NCI-H128 (cell line): Measurements from ENCODE around the gene RNF220.

Source experiments
- DNase-seq: peaks from one replicate; lab custom pipeline; 2025; ENCODE audit not compliant: unreplicated experiment; lab: John Stamatoyannopoulos, UW

RNF220 gene

DNA sequence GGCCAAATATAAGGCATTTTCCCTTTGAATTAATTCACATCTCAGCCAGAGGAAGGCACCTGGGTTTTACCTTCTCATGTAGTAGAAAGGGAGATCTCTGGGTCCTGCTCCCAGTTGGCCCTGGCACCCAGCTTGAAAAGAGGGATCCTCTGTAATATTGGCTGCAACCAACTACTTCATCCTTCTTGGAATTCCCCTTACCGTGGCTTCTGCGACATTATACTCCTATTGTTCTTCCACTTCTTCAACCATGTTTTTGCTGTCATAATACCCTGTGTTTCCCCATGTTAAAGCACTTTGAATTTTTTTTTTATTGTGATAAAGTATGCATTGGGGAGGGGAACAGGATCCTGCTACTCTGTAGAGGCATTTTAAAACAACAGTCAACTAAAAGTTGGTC, 26.8 kb downstream of the RNF220 start:
- no peak for DNase-seq

DNA sequence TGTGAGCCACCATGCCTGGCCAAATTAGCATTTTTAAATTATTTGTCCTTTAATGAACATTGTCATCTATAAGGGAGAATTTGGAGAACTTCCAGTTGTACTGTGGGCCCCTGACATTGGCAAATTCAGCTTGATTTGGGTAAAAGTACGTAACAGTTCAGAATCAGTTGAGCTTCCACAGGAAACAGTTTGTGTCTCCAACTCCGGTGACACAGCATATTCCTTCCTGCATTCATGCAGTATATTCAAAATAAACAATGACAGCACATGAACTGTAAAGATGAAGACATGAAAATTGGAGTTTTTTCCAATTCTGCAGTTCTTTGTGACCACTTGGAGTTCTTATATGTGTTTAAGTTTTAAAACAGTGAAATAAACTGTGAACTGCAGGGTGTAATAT, 28.2 kb downstream of the RNF220 start:
- DNase-seq = no peak

DNA sequence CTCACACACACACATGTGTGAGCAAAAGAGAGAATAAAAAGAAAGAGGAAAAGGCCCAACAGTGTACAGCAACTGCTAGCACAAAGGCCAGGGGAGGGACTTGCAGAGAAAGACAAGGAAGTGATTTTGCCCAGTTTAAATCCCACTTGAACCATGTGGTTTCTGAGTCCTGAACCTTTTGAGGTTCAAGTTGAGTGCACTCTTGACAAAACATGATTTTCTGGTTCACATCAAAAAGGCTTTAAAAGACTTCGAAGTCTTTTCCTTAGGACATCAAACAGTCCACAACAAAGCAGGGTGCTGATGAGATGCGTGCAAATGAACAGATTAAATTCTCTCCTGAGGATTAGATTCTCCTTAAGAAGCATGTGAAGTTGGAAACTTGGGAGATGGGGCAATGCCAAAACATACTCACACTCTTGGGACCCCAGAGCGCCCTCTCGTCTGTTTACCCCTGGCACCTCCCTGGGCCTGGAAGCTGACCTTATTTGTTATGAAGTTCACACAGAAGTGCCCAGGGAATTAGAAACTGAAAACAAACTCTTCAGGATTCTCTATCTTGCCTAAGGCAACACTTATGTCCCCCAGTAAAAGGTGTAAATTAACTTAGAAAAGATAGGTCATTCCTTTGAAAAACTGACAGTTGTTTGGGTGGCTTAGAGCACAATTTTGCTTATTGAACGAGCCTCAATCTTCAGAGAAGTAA, 31.5 kb downstream of the RNF220 start:
- DNase-seq = no peak

DNA sequence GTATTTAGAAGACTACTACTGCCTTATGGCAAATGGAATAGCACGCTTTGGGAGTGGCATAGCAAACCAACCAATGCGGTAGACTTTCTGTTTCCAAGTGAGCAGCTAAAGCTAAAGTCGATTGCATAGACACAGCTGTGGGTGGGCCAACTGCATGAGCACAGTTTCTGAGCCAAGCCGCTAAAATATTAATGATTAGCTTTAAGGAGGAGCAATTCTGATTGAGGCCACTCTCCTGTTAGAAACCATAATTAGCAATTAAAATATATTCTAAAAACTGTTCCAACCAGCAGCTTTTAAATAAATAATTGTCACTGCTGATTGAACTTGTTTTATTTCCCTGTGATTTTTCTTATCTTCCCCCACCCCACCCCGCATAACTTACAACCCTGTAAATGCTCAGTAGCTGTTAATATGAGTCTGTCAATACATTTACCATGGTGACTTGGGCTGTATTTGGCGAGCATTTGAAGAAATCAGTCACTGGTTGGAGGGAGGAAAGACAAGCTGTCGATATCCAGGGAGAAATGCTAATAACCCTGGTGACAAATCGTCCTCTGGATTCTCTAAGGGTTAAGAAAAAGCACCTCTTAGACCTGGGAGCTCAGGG, 32.2 kb downstream of the RNF220 start:
- no peak for DNase-seq

DNA sequence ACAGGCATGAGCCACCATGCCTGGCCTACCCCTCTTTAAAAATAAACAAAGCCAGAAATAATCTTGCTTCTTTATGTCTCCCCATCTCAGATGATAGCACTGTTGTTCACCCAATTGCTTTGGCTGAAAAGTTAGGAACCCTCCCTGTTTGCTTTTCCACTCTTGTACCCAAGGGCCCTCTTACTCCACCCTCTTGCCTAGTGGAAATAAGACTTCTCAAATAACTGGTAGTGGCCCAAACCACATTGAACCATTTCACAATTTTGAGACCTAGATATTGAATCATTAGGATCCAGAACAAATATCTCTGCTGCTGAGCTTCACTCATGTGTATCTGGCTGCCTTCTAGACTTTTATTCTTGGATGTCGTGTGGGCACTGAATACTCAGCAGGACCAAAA, 37.7 kb downstream of the RNF220 start:
- no peak for DNase-seq

DNA sequence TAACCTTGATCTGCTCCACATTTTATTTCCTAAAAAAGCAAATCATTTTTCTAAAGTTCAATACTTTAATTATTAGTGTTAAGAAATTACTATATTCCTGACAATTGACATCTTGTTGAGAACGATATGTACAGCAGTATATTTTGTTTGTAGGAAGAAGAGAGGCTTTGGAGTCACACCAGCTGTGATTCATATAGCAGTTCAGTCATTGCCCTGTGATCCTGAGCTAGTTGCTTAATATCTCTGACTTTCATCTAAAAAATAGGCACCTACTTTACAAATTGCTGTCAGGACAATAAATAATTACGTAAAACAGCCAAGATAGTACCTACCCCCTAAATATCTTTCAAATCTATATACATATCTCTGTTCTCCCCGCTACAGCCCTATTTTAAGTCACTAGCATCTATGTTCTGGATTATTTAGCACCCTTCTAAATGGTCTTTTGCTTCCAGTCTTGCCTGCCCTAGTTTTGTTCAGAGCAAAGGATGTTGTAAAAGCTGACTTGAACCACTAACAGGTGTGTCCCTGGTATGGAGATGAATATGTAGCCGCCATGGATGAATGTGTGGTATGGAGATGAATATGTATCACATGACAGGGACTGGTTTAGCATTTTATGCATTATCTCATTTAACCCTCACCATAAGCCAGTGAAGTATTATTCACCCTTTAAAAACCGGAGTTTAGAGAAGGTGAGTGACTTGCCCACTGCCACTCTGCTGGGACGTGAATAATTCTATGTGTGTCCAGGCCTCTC, 42.2 kb downstream of the RNF220 start:
- no peak for DNase-seq

DNA sequence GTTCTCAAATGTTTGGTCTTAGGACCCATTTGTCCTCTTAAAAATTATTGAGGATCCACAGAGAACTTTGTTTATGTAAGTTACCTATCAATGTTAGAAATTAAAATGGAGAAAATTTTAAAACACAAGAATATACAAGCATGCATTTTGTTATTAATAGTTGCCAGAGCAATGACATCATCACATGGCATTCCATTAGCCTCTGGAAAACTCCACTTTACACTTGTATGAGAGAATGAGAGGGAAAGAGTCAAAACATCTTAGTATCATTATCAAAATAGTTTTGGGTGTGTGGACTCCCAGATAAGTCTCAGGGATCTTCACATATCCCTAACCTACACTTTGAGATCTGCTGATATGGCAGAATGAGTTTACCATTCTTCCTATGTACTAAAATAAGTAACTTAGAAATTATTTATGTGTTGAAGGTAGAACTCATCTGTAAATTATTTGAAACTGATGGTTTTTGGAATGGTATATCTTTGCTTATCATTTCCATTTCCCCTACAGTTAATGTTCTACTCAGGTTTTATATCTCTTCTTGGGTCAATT, 48.8 kb downstream of the RNF220 start:
- no peak for DNase-seq

DNA sequence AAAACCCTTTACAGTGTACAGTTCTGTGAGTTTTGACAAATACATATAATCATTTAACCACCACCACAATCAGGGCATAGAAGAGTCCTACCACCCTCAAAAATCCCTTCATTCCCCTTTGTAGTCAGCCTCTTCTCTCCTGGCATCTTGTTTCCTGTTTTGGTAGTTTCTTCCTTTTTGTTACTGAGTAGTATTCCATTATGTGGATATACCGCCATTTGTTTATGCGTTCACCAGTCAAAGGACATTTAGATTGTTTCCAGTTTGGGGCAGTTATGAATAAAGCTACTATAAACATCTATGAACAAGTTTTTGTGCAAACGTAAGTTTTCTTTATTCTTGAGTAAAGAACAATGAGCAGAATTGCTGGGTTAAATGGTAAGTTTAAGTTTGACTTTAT, 49.6 kb downstream of the RNF220 start:
- no peak for DNase-seq

DNA sequence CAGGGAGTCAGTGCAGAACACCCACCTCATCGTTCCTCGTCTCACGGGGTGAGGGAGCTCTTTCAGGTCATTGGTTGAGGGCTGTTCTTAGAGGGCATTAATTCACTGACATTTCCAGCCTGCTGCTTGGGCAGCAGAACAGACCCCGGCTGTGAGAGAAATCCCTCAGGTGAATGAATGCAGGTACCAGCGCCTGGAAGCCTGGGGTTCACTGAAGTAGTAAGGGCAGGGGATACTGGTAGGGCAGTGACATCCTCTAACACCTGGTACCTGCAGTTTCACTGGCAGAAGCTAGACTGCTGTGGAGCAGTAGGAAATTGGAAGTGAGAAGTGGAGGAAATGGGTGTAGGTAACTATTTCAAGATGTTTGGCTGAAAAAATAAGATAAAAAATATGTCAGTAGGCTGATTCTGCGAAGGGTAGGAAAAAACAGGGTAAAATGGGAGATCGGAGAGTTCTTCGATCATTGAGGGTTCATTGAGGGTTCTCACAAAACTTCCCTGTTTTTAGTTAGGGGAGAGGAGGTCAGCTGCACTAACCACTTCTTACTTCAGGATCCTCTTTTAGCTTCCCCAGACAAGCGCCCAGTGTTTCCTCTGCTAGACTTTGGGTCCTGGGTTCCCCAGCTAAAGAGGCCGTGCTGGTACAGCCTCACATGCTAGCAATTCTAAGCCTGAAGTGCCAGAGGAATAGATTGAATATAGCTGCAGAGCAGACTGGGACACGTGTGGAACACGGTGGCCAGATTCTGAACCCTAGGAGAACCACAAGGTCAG, 55.2 kb downstream of the RNF220 start:
- no peak for DNase-seq

DNA sequence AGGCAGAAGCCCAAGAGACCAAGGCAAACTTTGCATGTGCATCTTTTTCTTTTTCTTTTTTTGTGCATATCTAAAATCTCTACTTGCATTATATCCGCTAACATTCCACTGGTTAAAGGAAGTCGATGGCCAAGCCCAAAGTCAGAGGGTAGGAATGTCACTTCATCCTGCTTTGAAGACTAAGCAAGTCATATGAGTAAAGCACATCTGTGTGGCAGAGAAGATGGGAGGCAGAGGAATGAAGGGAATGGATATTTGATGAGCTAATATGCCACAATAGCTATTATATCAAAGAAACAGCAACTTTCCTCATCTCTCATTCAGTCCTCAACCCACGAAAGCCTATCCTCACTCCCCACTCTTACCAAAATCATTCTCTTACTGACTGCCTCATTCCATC, 59.3 kb downstream of the RNF220 start:
- DNase-seq = no peak

DNA sequence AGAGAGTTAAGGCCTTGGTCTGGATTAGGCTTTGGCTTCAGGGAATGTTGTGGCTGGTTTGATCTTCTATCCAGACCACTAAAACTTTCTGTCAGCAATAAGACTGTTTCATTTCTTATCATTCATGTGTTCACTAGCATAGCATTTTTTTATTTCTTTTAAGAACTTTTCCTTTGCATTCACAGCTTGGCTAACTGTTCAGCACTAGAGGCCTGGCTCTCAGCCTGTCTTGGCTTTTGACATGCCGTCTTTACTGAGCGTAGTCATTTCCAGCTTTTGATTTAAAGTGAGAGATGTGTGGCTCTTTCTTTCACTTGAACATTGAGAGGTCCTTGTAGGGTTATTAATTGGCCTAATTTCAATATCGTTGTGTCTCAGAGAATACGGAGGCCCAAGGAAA, 62.5 kb downstream of the RNF220 start:
- DNase-seq = no peak

DNA sequence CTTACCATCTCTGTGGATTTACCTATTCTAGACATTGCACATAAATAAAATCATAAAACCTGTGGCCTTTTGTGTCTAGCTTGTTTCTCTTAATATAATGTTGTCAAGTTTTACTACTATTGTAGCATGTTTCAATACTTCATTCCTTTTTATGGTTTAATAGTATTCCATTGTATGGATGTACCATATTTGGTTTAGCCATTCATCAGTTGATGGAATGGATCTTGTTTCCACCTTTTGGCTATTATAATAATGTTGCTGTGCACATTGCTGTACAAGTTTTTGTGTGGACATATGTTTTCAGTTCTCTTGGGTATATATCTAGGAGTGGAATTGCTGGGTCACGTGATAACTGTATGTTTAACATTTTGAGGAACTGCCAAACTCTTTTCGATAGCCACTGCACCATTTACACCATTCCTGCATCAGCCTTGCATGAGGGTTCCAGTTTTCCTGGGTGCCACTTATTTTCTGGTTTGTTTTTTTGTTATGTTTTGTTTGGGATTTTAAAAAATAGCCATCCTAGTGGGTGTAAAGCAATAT, 66.9 kb downstream of the RNF220 start:
- no peak for DNase-seq

DNA sequence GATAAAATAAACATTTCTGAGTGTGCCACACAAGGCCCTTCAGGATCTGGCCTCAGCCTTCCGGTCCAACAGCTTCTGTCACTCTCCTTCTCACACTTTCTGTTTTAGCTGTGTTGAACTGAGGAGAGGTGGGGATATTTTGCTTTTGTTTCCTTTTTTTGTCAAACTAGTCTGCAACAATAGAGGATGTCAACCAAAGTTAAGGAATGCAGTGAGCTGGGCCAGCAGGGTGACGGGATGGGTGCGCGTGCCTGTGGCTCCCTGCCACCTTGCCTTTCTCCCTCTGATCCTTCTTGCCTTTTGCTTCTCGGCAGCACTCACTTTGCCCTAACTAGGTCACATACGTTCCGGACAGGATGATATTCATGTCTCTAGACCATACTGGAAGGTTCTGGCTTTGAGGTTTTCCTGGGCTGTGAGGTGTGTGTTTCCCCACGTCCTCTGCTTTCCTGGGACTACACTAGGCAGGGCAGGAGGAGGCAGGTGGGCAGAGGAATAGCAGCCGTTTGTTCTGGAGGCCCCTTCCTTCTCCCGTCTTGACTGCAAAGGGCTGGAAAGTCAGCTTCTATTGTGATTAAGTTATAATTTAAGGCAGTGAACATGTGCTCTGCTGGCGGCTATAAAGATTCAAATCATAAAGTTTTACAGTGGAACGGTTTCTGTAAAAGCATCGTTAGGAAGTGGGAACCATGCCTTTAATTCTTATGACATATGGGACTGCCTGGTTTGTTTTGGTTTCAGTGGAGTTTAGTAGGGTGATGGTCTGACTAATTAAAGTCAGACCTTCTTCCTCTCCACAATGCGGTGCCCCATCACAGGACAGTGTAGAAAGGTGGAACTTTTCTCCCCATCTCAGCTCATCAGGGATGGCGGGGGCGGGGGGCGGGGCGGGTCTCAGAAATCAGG, 67.8 kb downstream of the RNF220 start:
- no peak for DNase-seq

DNA sequence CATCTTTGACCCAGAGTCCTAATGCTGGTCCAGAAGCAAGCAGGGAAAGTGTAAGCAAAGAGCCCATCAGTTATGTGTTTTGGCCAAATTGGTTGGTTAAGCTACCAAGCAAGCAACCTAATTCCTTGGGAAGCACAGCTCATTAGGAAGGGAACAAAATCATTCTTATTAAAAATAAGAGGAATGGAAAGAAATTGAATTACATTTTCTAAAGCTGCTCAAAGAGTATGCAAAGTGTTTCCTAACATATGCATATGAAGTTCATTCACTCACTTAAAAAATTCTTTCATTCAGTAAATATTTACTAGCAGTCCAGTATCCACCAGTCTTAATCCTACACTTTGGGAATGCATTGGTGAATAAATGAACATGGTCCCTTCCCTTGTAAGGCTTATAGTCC, 71.8 kb downstream of the RNF220 start:
- no peak for DNase-seq

DNA sequence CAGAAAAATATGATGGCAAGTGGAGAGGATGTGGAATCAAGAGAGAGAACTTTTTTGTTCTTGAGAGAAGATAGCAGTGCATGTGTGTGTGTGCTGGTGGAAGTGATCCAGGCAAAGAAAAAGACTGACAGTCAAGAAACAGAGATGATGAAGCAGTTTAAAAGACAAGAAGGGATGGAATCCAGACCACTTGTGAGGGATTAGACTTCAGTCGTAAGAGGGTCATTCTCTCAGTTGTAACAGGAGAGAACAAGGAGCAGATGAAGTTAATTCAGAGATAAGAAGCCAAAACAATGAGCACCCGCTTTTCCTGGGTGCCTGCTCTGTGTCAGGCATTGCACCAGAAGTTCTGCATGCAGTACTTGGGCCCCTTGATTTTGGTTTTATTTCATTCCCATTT, 76.6 kb downstream of the RNF220 start:
- DNase-seq = no peak

DNA sequence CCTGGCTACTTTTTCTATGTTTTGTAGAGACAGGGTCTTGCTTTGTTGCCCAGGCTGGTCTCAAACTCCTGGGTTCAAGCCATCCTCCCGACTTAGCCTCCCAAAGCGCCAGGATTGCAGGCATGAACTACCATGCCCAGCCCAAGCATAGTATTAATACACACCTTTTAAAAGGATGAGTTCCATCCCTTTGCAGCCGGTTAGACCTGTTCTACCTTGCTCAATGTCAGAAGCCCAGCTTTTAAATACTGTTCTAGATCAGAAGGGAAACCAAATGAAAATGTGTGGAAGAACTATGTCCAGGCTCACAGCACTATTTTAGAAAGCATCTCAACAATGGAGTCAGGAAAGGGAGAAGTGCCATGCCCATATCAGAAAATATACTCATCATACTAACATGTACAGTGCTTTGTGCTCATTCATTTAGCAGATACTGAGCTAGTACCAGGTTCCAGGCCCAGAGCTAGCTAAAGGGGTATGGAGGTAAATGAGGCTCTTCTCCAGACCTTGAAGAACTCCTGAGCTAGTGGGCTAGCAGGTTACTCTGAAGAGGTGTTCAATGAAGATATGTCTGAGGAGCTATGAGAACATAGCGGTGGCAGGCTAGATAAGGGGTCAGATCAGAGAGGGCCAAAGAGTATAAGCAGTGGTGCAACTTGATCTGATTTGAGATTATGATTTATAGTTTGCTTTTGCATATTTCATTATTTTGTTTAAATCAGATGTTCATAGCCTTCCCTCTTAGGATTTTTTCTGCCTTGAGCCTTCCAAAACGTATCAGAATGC, 78.2 kb downstream of the RNF220 start:
- no peak for DNase-seq

DNA sequence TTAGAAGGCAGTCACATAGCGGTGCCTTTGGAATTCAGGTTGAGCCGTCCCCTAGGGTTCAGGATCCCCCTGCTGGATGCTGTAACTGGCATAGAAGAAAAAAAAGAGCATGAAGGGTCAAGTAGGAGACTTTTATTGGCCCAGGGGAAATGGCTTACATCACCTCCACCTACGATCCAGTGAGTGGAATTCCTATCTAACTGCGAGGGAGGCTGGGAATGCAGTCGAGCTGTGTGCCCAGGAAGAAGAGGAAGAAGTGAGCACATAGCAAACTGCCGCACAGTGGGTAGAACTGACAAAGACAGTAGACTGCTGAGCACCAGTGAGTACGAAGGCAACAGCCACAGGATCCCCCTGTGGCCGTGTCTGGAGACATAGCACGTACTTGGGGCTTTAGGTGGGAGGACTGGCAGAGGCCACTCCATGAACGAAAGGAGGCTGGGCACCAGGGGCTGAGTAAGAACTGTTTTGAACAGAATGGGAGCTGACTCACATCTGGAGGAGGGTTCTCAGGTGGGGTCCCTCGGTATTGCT, 79.2 kb downstream of the RNF220 start:
- no peak for DNase-seq

DNA sequence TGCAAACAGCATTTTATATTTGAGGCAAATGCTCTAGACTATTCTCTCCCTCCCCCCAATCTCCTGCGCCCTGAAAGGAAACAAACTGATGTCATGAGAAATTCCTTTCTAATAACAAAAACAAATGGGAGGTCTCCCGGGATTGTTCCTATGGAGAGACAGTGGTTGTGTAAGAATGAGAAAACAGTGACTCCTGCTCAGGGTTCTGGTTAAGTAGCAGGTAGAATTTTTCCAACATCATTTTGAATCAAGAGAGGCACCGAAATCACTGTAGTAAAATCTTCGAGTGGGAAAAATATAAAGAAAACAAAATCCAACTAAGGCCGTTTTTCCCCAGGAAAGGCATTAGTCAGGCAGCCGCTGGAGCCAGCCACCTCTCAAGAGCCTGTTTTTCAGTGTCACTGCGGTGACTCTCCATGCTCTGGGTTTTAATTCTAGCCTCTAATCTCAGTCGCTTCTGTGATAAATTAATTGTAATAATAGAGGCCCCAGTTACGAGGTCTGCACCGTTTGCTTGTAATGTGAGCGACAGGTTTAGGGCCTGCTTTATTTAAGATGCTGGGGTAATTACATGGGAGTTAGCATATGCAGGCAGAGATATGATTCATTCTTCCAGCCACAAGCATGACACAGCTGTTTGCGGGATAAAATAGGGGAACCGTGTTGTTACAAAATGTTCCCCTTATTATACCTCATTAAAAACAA, 80.3 kb downstream of the RNF220 start:
- DNase-seq = no peak
